ENCODE data around the gene IP6K1.
A peak's percentile ranks its signal among the peaks of the same experiment; 100 is the strongest.

IP6K1 gene

GRCh38 chr3:49723296-49723627, 63.1 kb downstream of the IP6K1 start:
- DNase-seq: peak; percentile 59

GRCh38 chr3:49722896-49723295, 63.4 kb downstream of the IP6K1 start:
- DNase-seq: no peak

- DNase-seq: no peak
These were observed 64.2 kb downstream of the IP6K1 start for GRCh38 chr3:49721896-49722781.

GRCh38 chr3:49721596-49721895, 64.8 kb downstream of the IP6K1 start:
- no peak for DNase-seq

- DNase-seq: no peak
These were observed 65.3 kb downstream of the IP6K1 start for GRCh38 chr3:49720855-49721595.

GRCh38 chr3:49719214-49719884, 67.0 kb downstream of the IP6K1 start, which contains the start of gene AMIGO3:
Gene AMIGO3 (minus strand): TSS chr3:49719684. CDS start chr3:49719465, 219 bp downstream.
- peak; percentile 88 for DNase-seq

- DNase-seq: no peak
These were observed 67.5 kb downstream of the IP6K1 start for GRCh38 chr3:49718858-49719213.

GRCh38 chr3:49717959-49718857, 68.1 kb downstream of the IP6K1 start:
- DNase-seq: no peak

GRCh38 chr3:49717211-49717958, 69.0 kb downstream of the IP6K1 start:
- no peak for DNase-seq

GRCh38 chr3:49716691-49717210, 69.6 kb downstream of the IP6K1 start:
- no peak for DNase-seq

GRCh38 chr3:49716169-49716568, 70.2 kb downstream of the IP6K1 start:
- DNase-seq: no peak

- no peak for DNase-seq
These were observed 70.7 kb downstream of the IP6K1 start for GRCh38 chr3:49715611-49716121.

GRCh38 chr3:49714728-49715550, 71.4 kb downstream of the IP6K1 start:
- DNase-seq: no peak

- no peak for DNase-seq
These were observed 72.8 kb downstream of the IP6K1 start for GRCh38 chr3:49713336-49714105.

GRCh38 chr3:49712631-49713317, 73.6 kb downstream of the IP6K1 start:
- no peak for DNase-seq

- no peak for DNase-seq
These were observed 74.2 kb downstream of the IP6K1 start for GRCh38 chr3:49712166-49712565.

GRCh38 chr3:49711489-49711888, 74.9 kb downstream of the IP6K1 start:
- no peak for DNase-seq

GRCh38 chr3:49709852-49710251, 76.5 kb downstream of the IP6K1 start:
- no peak for DNase-seq

- DNase-seq: no peak
These were observed 79.2 kb downstream of the IP6K1 start for GRCh38 chr3:49707113-49707480.
